ENCODE measurements around the gene HSD17B14. TPM values are rescaled to one million over a fixed set of nuclear protein-coding genes. Genes with fewer than 3 reads are reported as not detected.

Gene HSD17B14
- total and polyA plus RNA-seq, 2 of the 13 experiments (the other 11 are each of a cell fraction or from before 2014, with no cell fraction given): 0.58 to 1.2 TPM

- TF ChIP-seq ZNF362 (CRISPR knock-in tag; IDR thresholded peaks at IDR 0.05; ENCODE audit: borderline replicate concordance) (peak; percentile 92), ZNF570 (CRISPR knock-in tag; IDR thresholded peaks at IDR 0.05; ENCODE audit: borderline replicate concordance) (no peak), EP300 (IDR thresholded peaks at IDR 0.05; ENCODE audit: low read depth in 2 of 2, low read length in 2 of 2) (peak in 1 of 2 experiments; percentile 19; a peak in 1 of 4 replicates), EP300 (CRISPR knock-in tag; IDR thresholded peaks at IDR 0.05; ENCODE audit: borderline replicate concordance) (no peak), PHF21A (CRISPR knock-in tag; IDR thresholded peaks at IDR 0.05) (peak; percentile 63; the same call in 1 of the 2 replicates), FOSL2 (CRISPR knock-in tag; IDR thresholded peaks at IDR 0.05) (0 out of 2 replicates have a peak, but pooled peaks have one; percentile 13), MIER3 (CRISPR knock-in tag; IDR thresholded peaks at IDR 0.05; ENCODE audit: borderline replicate concordance) (0 out of 2 replicates have a peak, but pooled peaks have one; percentile 28), TCF7 (IDR thresholded peaks at IDR 0.05; ENCODE audit: low read depth) (peak; percentile 74), CBX5 (CRISPR knock-in tag; IDR thresholded peaks at IDR 0.05; ENCODE audit: borderline replicate concordance) (0 out of 2 replicates have a peak, but pooled peaks have one; percentile 17), CREB1 (IDR thresholded peaks at IDR 0.05) (no peak), CREB1 (CRISPR knock-in tag; IDR thresholded peaks at IDR 0.05) (no peak), BCL6 (CRISPR knock-in tag; IDR thresholded peaks at IDR 0.05) (peak; percentile 80), RXRB (CRISPR knock-in tag; IDR thresholded peaks at IDR 0.05; ENCODE audit: borderline replicate concordance) (peak; percentile 91), ZNF878 (CRISPR knock-in tag; IDR thresholded peaks at IDR 0.05) (0 out of 2 replicates have a peak, but pooled peaks have one; percentile 28), DMTF1 (CRISPR knock-in tag; IDR thresholded peaks at IDR 0.05) (no peak), CHD4 (IDR thresholded peaks at IDR 0.05; ENCODE audit: borderline replicate concordance, low read length) (peak; percentile 73; the same call in 1 of the 2 replicates), ELF3 (CRISPR knock-in tag; IDR thresholded peaks at IDR 0.05) (peak; percentile 31; the same call in 1 of the 2 replicates), NCOA2 (CRISPR knock-in tag; IDR thresholded peaks at IDR 0.05) (peak; percentile 51; the same call in 1 of the 2 replicates), TBL1XR1 (IDR thresholded peaks at IDR 0.05; ENCODE audit: borderline replicate concordance, low read length, partially characterized antibody) (no peak), ZNF772 (CRISPR knock-in tag; IDR thresholded peaks at IDR 0.05) (peak; percentile 48; the same call in 1 of the 2 replicates), CEBPB (IDR thresholded peaks at IDR 0.05; ENCODE audit: borderline replicate concordance, low read depth, low read length) (no peak), ZNF30 (CRISPR knock-in tag; IDR thresholded peaks at IDR 0.05) (no peak)
- TF ChIP-seq, protein P1, sequence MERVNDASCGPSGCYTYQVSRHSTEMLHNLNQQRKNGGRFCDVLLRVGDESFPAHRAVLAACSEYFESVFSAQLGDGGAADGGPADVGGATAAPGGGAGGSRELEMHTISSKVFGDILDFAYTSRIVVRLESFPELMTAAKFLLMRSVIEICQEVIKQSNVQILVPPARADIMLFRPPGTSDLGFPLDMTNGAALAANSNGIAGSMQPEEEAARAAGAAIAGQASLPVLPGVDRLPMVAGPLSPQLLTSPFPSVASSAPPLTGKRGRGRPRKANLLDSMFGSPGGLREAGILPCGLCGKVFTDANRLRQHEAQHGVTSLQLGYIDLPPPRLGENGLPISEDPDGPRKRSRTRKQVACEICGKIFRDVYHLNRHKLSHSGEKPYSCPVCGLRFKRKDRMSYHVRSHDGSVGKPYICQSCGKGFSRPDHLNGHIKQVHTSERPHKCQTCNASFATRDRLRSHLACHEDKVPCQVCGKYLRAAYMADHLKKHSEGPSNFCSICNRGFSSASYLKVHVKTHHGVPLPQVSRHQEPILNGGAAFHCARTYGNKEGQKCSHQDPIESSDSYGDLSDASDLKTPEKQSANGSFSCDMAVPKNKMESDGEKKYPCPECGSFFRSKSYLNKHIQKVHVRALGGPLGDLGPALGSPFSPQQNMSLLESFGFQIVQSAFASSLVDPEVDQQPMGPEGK (CRISPR knock-in tag; IDR thresholded peaks at IDR 0.05): peak; percentile 51; the same call in 1 of the 2 replicates
- TF ChIP-seq, protein P2, sequence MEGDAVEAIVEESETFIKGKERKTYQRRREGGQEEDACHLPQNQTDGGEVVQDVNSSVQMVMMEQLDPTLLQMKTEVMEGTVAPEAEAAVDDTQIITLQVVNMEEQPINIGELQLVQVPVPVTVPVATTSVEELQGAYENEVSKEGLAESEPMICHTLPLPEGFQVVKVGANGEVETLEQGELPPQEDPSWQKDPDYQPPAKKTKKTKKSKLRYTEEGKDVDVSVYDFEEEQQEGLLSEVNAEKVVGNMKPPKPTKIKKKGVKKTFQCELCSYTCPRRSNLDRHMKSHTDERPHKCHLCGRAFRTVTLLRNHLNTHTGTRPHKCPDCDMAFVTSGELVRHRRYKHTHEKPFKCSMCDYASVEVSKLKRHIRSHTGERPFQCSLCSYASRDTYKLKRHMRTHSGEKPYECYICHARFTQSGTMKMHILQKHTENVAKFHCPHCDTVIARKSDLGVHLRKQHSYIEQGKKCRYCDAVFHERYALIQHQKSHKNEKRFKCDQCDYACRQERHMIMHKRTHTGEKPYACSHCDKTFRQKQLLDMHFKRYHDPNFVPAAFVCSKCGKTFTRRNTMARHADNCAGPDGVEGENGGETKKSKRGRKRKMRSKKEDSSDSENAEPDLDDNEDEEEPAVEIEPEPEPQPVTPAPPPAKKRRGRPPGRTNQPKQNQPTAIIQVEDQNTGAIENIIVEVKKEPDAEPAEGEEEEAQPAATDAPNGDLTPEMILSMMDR (CRISPR knock-in tag; IDR thresholded peaks at IDR 0.05): peak; percentile 19
These were observed 20.3 kb downstream of the HSD17B14 start (continued) for GRCh38 chr19:48815870-48816501.

All from HepG2 (cell line).